GM18507 (cell line): ENCODE results near the gene MYO5B.
A peak's percentile ranks its signal among the peaks of the same experiment; 100 is the strongest.

ENCODE experiments used
- DNase-seq: peaks from one replicate; pipeline ENCODE4 v3.0.0; 2011; ENCODE audit warnings: low read depth; ENCODE audit not compliant: insufficient read length; ENCODE audit errors: extremely low spot score
- FAIRE-seq: peaks from 2 replicates; lab custom pipeline; 2011; peaks lifted over from hg19 to GRCh38; lab: Jason Lieb, UNC

Gene MYO5B

GRCh38 chr18:49997558-49997957 is 197.4 kb downstream of the MYO5B start:
- FAIRE-seq: no peak

GRCh38 chr18:49994410-49994809 is 200.5 kb downstream of the MYO5B start:
- FAIRE-seq: no peak
- no peak for DNase-seq

More at GRCh38 chr18:49997558-49997957, 197.4 kb downstream of the MYO5B start:
- DNase-seq: no peak

- FAIRE-seq (no peak), DNase-seq (no peak)
These were observed 201.6 kb downstream of the MYO5B start for GRCh38 chr18:49993299-49993698.

- DNase-seq (no peak), FAIRE-seq (no peak)
These were observed 206.2 kb downstream of the MYO5B start for GRCh38 chr18:49988733-49989132.

- DNase-seq (no peak), FAIRE-seq (no peak)
These were observed 206.8 kb downstream of the MYO5B start for GRCh38 chr18:49988101-49988500.

- no peak for DNase-seq
- no peak for FAIRE-seq
These were observed 209.7 kb downstream of the MYO5B start for GRCh38 chr18:49985236-49985635.

- FAIRE-seq (no peak), DNase-seq (no peak)
These were observed 214.1 kb downstream of the MYO5B start for GRCh38 chr18:49980896-49981295.

GRCh38 chr18:49976795-49977560 is 218.0 kb downstream of the MYO5B start:
- FAIRE-seq: no peak
- DNase-seq: no peak

GRCh38 chr18:49976001-49976400 is 218.9 kb downstream of the MYO5B start:
- no peak for DNase-seq
- FAIRE-seq: no peak

GRCh38 chr18:49974079-49974478 is 220.9 kb downstream of the MYO5B start:
- no peak for DNase-seq
- no peak for FAIRE-seq

GRCh38 chr18:49973592-49973991 is 221.4 kb downstream of the MYO5B start:
- no peak for DNase-seq
- peak; percentile 21 for FAIRE-seq

GRCh38 chr18:49972535-49972934 is 222.4 kb downstream of the MYO5B start:
- DNase-seq (no peak), FAIRE-seq (no peak)

- FAIRE-seq (no peak), DNase-seq (no peak)
These were observed 223.5 kb downstream of the MYO5B start for GRCh38 chr18:49971462-49971861.

GRCh38 chr18:49970319-49970718 is 224.6 kb downstream of the MYO5B start:
- FAIRE-seq: peak; percentile 79
- DNase-seq: no peak

- peak; percentile 79 for FAIRE-seq
These were observed 226.2 kb downstream of the MYO5B start for GRCh38 chr18:49968644-49969309.

GRCh38 chr18:49967636-49968313 is 227.2 kb downstream of the MYO5B start:
- FAIRE-seq: peak; percentile 66

More at GRCh38 chr18:49968644-49969309, 226.2 kb downstream of the MYO5B start:
- no peak for DNase-seq

GRCh38 chr18:49967171-49967570 is 227.8 kb downstream of the MYO5B start:
- FAIRE-seq (peak; percentile 93), DNase-seq (no peak)

More at GRCh38 chr18:49967636-49968313, 227.2 kb downstream of the MYO5B start:
- no peak for DNase-seq

- DNase-seq: no peak
- no peak for FAIRE-seq
These were observed 228.9 kb downstream of the MYO5B start for GRCh38 chr18:49966090-49966489.

GRCh38 chr18:49963217-49963616 is 231.7 kb downstream of the MYO5B start:
- FAIRE-seq: no peak

GRCh38 chr18:49961271-49961670 is 233.7 kb downstream of the MYO5B start:
- FAIRE-seq: peak; percentile 86
- no peak for DNase-seq

More at GRCh38 chr18:49963217-49963616, 231.7 kb downstream of the MYO5B start:
- no peak for DNase-seq
